SKM-1 (cell line): ENCODE results near the gene MRPL55.

ENCODE experiments used
- DNase-seq: peaks from one replicate; lab custom pipeline; 2025; ENCODE audit not compliant: unreplicated experiment; lab: John Stamatoyannopoulos, UW

Gene MRPL55

DNA sequence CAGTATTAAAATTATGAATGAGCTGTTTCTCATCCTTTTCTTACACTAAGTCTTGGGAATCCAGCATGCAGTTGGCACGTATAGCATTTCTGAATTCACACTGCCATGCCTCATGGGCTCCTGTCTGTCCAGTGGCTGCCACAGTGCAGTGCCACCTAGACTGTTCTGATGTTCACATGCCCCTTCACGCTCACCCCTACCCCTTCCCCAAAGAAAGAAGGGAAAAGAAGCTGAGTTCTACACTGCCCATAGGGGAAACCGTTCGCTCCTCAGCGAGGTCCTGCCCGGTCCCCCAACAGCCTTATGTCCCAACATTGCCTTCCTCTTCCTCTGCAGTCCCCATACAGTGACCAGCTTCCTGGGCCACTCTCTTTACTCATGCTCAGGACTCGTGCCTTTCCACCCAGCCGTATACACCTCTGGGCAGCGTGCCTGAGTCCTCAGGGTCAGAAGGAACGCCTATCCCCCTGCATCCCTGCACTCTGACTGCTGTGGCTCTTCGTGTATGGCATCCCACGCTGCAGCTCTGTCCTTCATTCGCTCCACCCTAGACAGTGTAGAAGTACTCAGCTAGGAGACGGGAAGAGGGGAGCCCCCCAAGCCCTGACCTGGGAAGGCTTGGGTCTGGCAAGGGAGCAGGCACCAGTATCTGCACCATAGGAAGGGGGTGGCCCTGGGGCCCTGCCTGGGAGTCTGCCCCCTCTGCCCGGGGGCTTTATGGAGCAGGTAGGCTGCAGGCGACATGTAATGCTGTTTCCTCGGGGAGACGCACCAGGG is 50.7 kb downstream of the MRPL55 start:
- no peak for DNase-seq
